ENCODE data around the gene PRH1.

The PRH1 gene

GRCh38 chr12:10863512-10864218 lies 20.4 kb downstream of the PRH1 start:
- peaks cover 28% of the 10 kb centered on the region for H3K9me3 Mint-ChIP-seq (ENCODE audit: low read depth)
- no peak overlapping the region for H3K27ac Mint-ChIP-seq
- H3K4me3 Mint-ChIP-seq, result no peak overlapping the region

GRCh38 chr12:10861366-10861765 lies 22.7 kb downstream of the PRH1 start:
- Mint-ChIP-seq H3K36me3 (peaks cover 79% of the 10 kb centered on the region), H3K9me3 (ENCODE audit: low read depth) (peaks cover 39% of the 10 kb centered on the region), H3K27ac (no peak overlapping the region), H3K27me3 (no peaks in the 10 kb centered on the region), H3K4me3 (no peak overlapping the region), H3K4me1 (ENCODE audit: low read depth) (no peaks in the 10 kb centered on the region)

More at GRCh38 chr12:10863512-10864218, 20.4 kb downstream of the PRH1 start:
- Mint-ChIP-seq H3K36me3 (peaks cover 78% of the 10 kb centered on the region), H3K27me3 (no peaks in the 10 kb centered on the region), H3K4me1 (ENCODE audit: low read depth) (peaks cover 1% of the 10 kb centered on the region)

- Mint-ChIP-seq H3K36me3 (peaks cover 49% of the 10 kb centered on the region), H3K9me3 (ENCODE audit: low read depth) (peaks cover 19% of the 10 kb centered on the region), H3K4me3 (no peak overlapping the region), H3K27me3 (no peaks in the 10 kb centered on the region), H3K4me1 (ENCODE audit: low read depth) (peaks cover 27% of the 10 kb centered on the region), H3K27ac (no peak overlapping the region)
These were observed 28.2 kb downstream of the PRH1 start for GRCh38 chr12:10855807-10856206.

- Mint-ChIP-seq H3K27ac (no peak overlapping the region), H3K36me3 (peaks cover 43% of the 10 kb centered on the region), H3K27me3 (no peaks in the 10 kb centered on the region), H3K4me3 (no peak overlapping the region), H3K4me1 (ENCODE audit: low read depth) (peaks cover 43% of the 10 kb centered on the region), H3K9me3 (ENCODE audit: low read depth) (peaks cover 11% of the 10 kb centered on the region)
These were observed 30.3 kb downstream of the PRH1 start for GRCh38 chr12:10853776-10854175.

GRCh38 chr12:10851243-10851858 lies 32.7 kb downstream of the PRH1 start:
- Mint-ChIP-seq H3K4me3 (no peak overlapping the region), H3K4me1 (ENCODE audit: low read depth) (peaks cover 45% of the 10 kb centered on the region), H3K27me3 (no peaks in the 10 kb centered on the region), H3K36me3 (peaks cover 31% of the 10 kb centered on the region), H3K27ac (no peak overlapping the region), H3K9me3 (ENCODE audit: low read depth) (no peaks in the 10 kb centered on the region)

- Mint-ChIP-seq H3K4me1 (ENCODE audit: low read depth) (peaks cover 42% of the 10 kb centered on the region), H3K4me3 (no peak within 1 kb of the TSS), H3K36me3 (peaks cover 31% of the 10 kb centered on the region), H3K27me3 (no peaks in the 10 kb centered on the region), H3K9me3 (ENCODE audit: low read depth) (no peaks in the 10 kb centered on the region), H3K27ac (no peak within 1 kb of the TSS)
These were observed 34.6 kb downstream of the PRH1 start, which contains the start of gene PRR4 for GRCh38 chr12:10849425-10849878. Gene PRR4 (minus strand): TSS chr12:10849475. CDS start chr12:10849437, 38 bp downstream.

- H3K36me3 Mint-ChIP-seq, result peaks cover 39% of the 10 kb centered on the region
- H3K27me3 Mint-ChIP-seq, result no peaks in the 10 kb centered on the region
- no peak overlapping the region for H3K4me3 Mint-ChIP-seq
- no peaks in the 10 kb centered on the region for H3K9me3 Mint-ChIP-seq (ENCODE audit: low read depth)
- H3K27ac Mint-ChIP-seq, result no peak overlapping the region
- peaks cover 37% of the 10 kb centered on the region for H3K4me1 Mint-ChIP-seq (ENCODE audit: low read depth)
These were observed 36.3 kb downstream of the PRH1 start for GRCh38 chr12:10847744-10848143.

GRCh38 chr12:10842862-10843261 lies 41.2 kb downstream of the PRH1 start:
- H3K9me3 Mint-ChIP-seq (ENCODE audit: low read depth), result no peaks in the 10 kb centered on the region
- H3K27me3 Mint-ChIP-seq, result no peaks in the 10 kb centered on the region
- peaks cover 29% of the 10 kb centered on the region for H3K36me3 Mint-ChIP-seq
- H3K4me3 Mint-ChIP-seq, result no peak overlapping the region
- no peaks in the 10 kb centered on the region for H3K4me1 Mint-ChIP-seq (ENCODE audit: low read depth)
- no peak overlapping the region for H3K27ac Mint-ChIP-seq

- H3K4me3 Mint-ChIP-seq, result no peak overlapping the region
- peaks cover 12% of the 10 kb centered on the region for H3K36me3 Mint-ChIP-seq
- no peaks in the 10 kb centered on the region for H3K4me1 Mint-ChIP-seq (ENCODE audit: low read depth)
- H3K9me3 Mint-ChIP-seq (ENCODE audit: low read depth), result peaks cover 5% of the 10 kb centered on the region
- no peaks in the 10 kb centered on the region for H3K27me3 Mint-ChIP-seq
- H3K27ac Mint-ChIP-seq, result no peak overlapping the region
These were observed 45.6 kb downstream of the PRH1 start for GRCh38 chr12:10838461-10838860.
